ENCODE results near the gene TRAFD1. TPM values are rescaled to one million over a fixed set of nuclear protein-coding genes. Genes with fewer than 3 reads are reported as not detected.

The TRAFD1 gene
- total and polyA plus RNA-seq, 9 of the 15 experiments (the other 6 are each of a cell fraction or from before 2014, with no cell fraction given), result 41.3 to 85.5 (median 54.5) TPM

DNA sequence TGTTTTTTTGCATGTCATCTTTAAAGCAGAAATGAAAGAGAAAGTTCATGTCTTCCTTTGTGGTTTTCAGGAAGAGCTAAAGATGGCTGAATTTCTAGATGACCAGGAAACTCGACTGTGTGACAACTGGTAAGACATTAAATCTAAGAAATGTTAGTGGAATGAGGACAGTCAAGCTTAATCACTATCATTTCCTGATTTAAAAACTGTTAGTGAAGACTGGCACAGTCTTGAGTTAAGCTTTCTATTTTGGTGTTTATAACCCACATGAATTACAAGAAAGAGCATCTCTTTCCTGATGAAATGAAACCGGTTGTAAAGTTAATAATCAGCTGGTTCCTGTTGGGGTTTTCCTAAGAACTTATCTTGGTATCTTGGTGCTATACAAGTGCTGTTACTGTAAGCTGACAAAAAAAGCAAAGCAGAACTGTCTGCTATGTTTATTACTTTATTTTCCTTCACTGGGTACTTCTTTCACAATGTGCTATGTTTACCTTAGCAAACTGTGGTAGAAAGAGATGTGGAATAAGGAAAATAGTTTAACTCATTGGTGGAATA, 5.2 kb downstream of the TRAFD1 start:
- Histone ChIP-seq H3K9me1 (ENCODE audit: control insufficient read depth, insufficient read depth, low read length) (no peaks in the 10 kb centered on the region), H3K27ac (ENCODE audit: extremely low read depth, low read depth, low read length) (peak overlapping the region; percentile 16; the same call in 2 of the 3 replicates), H3K9ac (ENCODE audit: insufficient read depth in 1 of 2, low read depth in 2 of 2, low read length in 2 of 2) (peak overlapping the region in 1 of 2 experiments; percentile 36; a peak in 1 of 4 replicates), H3K36me3 (ENCODE audit: control insufficient read depth, insufficient read depth, low read length) (peaks cover 30% of the 10 kb centered on the region), H4K20me1 (replicated peaks; ENCODE audit: control insufficient read depth, insufficient read depth, low read length) (no peaks in the 10 kb centered on the region), H3K27me3 (ENCODE audit: control insufficient read depth in 2 of 2, insufficient read depth in 2 of 2, low read length in 2 of 2) (no peaks in the 10 kb centered on the region), H3K4me1 (replicated peaks in 1 of 2; ENCODE audit: control insufficient read depth in 2 of 2, insufficient read depth in 2 of 2, low read length in 2 of 2) (peaks cover 29 to 33% of the 10 kb centered on the region in 2 experiments), H2AFZ (ENCODE audit: low read depth, low read length) (no peak overlapping the region), H3K9me3 (replicated peaks; ENCODE audit: control insufficient read depth, insufficient read depth, low read depth, low read length) (no peaks in the 10 kb centered on the region), H3K4me3 (no peak overlapping the region), H3K4me2 (ENCODE audit: insufficient read depth, low read length) (peak overlapping the region; percentile 25), H3K79me2 (ENCODE audit: control insufficient read depth, insufficient read depth, low read length) (peaks cover 75% of the 10 kb centered on the region)
- CTCF ChIA-PET (ENCODE audit: low intra/inter-chr PET ratio), result no interaction called here
- intact Hi-C loops (cut with micrococcal nuclease), result no loop called here
- POLR2A ChIA-PET, result interaction anchor here (0.6 to 2.4 kb wide), 6 partner anchors 9 to 473 kb away, joined by 3 to 8 read pairs (median 3); no protein-coding TSS in a partner anchor
- in situ Hi-C loops (cut with MboI), result no loop called here
- peak; percentile 3; the same call in 1 of the 3 replicates for ATAC-seq
- BruUV-seq (replicated peaks), result no TSS peak
- DNase-seq (ENCODE audit: extremely low read depth in 1 of 4, low spot score in 3 of 4), result peak in 1 of 4 experiments; percentile 18
- no peak for FAIRE-seq
- WGBS (ENCODE audit: insufficient coverage, low coverage, missing lambda C conversion rate), result 6% methylated on average over 2 of the region's 2 CpGs
- no peak for TF ChIP-seq THRAP3 (IDR thresholded peaks at IDR 0.05; ENCODE audit: borderline replicate concordance)
- TF ChIP-seq GABPA (tag; conservative IDR thresholded peaks at IDR 0.05; ENCODE audit: low read depth), result peak; percentile 38; the same call in 1 of the 2 replicates
- 0 out of 2 replicates have a peak, but pooled peaks have one; percentile 21 for TF ChIP-seq DPF2 (IDR thresholded peaks at IDR 0.05)
- TF ChIP-seq TAF7 (tag; IDR thresholded peaks at IDR 0.05), result peak; percentile 48; the same call in 1 of the 2 replicates
- TF ChIP-seq, protein P1, sequence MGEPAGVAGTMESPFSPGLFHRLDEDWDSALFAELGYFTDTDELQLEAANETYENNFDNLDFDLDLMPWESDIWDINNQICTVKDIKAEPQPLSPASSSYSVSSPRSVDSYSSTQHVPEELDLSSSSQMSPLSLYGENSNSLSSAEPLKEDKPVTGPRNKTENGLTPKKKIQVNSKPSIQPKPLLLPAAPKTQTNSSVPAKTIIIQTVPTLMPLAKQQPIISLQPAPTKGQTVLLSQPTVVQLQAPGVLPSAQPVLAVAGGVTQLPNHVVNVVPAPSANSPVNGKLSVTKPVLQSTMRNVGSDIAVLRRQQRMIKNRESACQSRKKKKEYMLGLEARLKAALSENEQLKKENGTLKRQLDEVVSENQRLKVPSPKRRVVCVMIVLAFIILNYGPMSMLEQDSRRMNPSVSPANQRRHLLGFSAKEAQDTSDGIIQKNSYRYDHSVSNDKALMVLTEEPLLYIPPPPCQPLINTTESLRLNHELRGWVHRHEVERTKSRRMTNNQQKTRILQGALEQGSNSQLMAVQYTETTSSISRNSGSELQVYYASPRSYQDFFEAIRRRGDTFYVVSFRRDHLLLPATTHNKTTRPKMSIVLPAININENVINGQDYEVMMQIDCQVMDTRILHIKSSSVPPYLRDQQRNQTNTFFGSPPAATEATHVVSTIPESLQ (CRISPR knock-in tag; IDR thresholded peaks at IDR 0.05), result no peak
- peak; percentile 50 for TF ChIP-seq ELF1 (tag; IDR thresholded peaks at IDR 0.05)
- 0 out of 2 replicates have a peak, but pooled peaks have one; percentile 4 for TF ChIP-seq MAFF (IDR thresholded peaks at IDR 0.05; ENCODE audit: low read length)
- TF ChIP-seq ETV1 (tag; conservative IDR thresholded peaks at IDR 0.05; ENCODE audit: low read depth), result peak; percentile 81
- TF ChIP-seq, protein P2, sequence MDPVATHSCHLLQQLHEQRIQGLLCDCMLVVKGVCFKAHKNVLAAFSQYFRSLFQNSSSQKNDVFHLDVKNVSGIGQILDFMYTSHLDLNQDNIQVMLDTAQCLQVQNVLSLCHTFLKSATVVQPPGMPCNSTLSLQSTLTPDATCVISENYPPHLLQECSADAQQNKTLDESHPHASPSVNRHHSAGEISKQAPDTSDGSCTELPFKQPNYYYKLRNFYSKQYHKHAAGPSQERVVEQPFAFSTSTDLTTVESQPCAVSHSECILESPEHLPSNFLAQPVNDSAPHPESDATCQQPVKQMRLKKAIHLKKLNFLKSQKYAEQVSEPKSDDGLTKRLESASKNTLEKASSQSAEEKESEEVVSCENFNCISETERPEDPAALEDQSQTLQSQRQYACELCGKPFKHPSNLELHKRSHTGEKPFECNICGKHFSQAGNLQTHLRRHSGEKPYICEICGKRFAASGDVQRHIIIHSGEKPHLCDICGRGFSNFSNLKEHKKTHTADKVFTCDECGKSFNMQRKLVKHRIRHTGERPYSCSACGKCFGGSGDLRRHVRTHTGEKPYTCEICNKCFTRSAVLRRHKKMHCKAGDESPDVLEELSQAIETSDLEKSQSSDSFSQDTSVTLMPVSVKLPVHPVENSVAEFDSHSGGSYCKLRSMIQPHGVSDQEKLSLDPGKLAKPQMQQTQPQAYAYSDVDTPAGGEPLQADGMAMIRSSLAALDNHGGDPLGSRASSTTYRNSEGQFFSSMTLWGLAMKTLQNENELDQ (CRISPR knock-in tag; IDR thresholded peaks at IDR 0.05; ENCODE audit: borderline replicate concordance), result no peak
- TF ChIP-seq, protein P3, sequence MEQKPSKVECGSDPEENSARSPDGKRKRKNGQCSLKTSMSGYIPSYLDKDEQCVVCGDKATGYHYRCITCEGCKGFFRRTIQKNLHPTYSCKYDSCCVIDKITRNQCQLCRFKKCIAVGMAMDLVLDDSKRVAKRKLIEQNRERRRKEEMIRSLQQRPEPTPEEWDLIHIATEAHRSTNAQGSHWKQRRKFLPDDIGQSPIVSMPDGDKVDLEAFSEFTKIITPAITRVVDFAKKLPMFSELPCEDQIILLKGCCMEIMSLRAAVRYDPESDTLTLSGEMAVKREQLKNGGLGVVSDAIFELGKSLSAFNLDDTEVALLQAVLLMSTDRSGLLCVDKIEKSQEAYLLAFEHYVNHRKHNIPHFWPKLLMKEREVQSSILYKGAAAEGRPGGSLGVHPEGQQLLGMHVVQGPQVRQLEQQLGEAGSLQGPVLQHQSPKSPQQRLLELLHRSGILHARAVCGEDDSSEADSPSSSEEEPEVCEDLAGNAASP (IDR thresholded peaks at IDR 0.05), result no peak
- TF ChIP-seq, protein P4, sequence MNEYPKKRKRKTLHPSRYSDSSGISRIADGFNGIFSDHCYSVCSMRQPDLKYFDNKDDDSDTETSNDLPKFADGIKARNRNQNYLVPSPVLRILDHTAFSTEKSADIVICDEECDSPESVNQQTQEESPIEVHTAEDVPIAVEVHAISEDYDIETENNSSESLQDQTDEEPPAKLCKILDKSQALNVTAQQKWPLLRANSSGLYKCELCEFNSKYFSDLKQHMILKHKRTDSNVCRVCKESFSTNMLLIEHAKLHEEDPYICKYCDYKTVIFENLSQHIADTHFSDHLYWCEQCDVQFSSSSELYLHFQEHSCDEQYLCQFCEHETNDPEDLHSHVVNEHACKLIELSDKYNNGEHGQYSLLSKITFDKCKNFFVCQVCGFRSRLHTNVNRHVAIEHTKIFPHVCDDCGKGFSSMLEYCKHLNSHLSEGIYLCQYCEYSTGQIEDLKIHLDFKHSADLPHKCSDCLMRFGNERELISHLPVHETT (CRISPR knock-in tag; conservative IDR thresholded peaks at IDR 0.05 in 1 of 2, IDR thresholded peaks at IDR 0.05 in 1 of 2), result peak in 1 of 2 experiments; percentile 37; a peak in 1 of 4 replicates
- peak; percentile 34; the same call in 1 of the 2 replicates for TF ChIP-seq SMARCE1 (IDR thresholded peaks at IDR 0.05)
- no peak for TF ChIP-seq NR2C2 (CRISPR knock-in tag; IDR thresholded peaks at IDR 0.05)
- peak; percentile 36; the same call in 1 of the 2 replicates for TF ChIP-seq NR2C2 (tag; IDR thresholded peaks at IDR 0.05)
- TF ChIP-seq ZNF174 (CRISPR knock-in tag; IDR thresholded peaks at IDR 0.05), result no peak
